Astrocyte of the spinal cord (primary cell): ENCODE results near the gene SLC4A11.

ENCODE experiments used
- DNase-seq: peaks from one replicate; pipeline ENCODE4 v3.0.0; 2011; ENCODE audit warnings: low read depth, low spot score
- H3K4me3 ChIP-seq: 2 replicates; pipeline ENCODE4 v1.5.1; 2011; ENCODE audit warnings: low read depth, mild to moderate bottlenecking, low read length, moderate library complexity
- CTCF ChIP-seq: IDR thresholded peaks from 2 replicates; pipeline ENCODE4 v1.5.1; 2012; ENCODE audit warnings: low read depth, mild to moderate bottlenecking, low read length, inconsistent platforms
- in situ Hi-C: cut with HindIII; loops from 2 replicates; pipeline ENCODE4 v1.10.0; 2017; ENCODE audit warnings: low sequenced_read_pairs

Gene SLC4A11

DNA sequence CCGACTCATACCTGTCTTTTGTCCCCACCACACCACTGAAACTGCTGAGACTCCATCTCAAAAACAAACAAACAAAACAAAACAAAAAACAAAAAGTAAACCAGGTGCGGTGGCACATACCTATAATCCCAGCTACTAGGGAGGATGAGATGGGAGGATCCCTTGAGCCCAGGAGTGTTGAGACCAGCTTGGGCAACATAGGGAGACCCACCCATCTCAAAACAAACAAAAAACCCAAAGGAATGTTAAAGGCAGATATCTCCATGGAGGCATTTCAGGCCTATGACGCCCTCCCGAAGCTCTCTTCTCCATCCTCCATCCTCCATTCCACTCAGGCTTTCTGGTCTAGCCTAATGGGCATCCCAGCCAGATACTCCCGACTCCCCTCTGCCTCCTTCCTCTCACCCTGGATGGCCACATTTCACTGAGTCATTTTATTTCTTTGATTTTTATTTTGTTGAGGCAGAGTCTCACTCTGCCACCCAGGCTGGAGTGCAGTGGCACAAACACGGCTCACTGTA is 3.2 kb upstream of the SLC4A11 start:
- no peak for DNase-seq
- H3K4me3 ChIP-seq: no peak overlapping the region
- in situ Hi-C loops: no loop called here
- TF ChIP-seq CTCF: no peak

- H3K4me3 ChIP-seq: peak overlapping the region; percentile 59
- no peak for DNase-seq
- TF ChIP-seq CTCF: no peak
- in situ Hi-C loops: no loop called here
These were observed 1.9 kb upstream of the SLC4A11 start for GRCh38 chr20:3240776-3241363.

DNA sequence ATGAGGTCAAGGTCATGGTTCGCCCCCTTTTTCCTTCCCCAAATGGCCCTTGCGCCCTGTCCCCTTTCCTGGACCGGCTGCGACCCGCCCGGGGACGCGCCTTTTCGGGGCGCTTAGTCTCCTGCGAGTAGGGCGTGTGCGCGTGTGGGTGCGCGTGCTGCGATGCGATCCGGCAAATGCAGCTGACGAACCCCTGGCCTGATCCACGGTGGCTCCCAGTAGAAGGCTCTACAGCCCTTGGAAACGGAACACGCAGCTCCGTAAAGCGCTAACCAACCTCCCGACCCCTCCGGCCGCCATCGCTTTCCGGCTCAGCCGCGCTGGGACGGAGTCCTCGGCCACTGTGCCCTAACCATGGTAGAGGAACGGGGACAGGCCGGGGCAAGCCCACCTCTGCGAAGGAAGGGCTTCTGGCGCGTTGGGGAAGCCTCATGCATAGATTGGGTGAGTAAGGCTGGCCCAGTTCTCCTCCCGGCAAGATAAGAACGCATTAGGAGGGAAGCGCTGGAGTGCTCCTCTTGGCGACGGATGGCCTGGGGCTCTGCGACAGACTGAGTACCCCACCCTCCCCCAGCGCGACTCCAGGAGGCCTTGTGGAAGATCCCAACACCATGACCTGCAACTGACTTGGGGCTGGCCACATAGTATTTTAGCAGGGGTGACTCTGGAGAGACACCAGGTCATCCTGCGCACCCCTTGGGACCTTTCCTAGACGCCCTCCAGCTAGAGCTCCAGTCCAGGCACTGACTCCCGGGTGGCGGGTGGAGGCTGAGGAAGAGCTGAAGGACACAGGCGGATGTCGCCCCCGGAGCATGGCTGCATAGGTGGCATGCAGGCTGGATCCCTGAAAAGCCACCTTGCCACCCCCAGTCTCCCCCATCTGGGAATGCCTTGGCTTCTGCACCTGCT is 1.1 kb upstream of the SLC4A11 start:
- in situ Hi-C loops: no loop called here
- TF ChIP-seq CTCF: no peak
- DNase-seq: no peak
- peak overlapping the region; percentile 59 for H3K4me3 ChIP-seq

- no peak for DNase-seq
- in situ Hi-C loops: no loop called here
These were observed 369 bp downstream of the SLC4A11 start for GRCh38 chr20:3238616-3239025.

GRCh38 chr20:3237958-3238615 is 903 bp downstream of the SLC4A11 start:
- in situ Hi-C loops: no loop called here
- no peak for TF ChIP-seq CTCF
- DNase-seq: no peak
- peak overlapping the region; percentile 59 for H3K4me3 ChIP-seq

More at GRCh38 chr20:3238616-3239025, 369 bp downstream of the SLC4A11 start:
- no peak for TF ChIP-seq CTCF
- peak overlapping the region; percentile 59 for H3K4me3 ChIP-seq
